Hepatocyte (in vitro differentiated cells): Measurements from ENCODE around the gene ZSCAN10. TPM values are rescaled to one million over a fixed set of nuclear protein-coding genes. Genes with fewer than 3 reads are reported as not detected.

Source experiments
- DNase-seq: peaks from one replicate; pipeline ENCODE4 v3.0.0-alpha.2; 2016; ENCODE audit warnings: low spot score
- H2AFZ ChIP-seq: fragments of 200-600 bp; sonication (generic); 2 replicates; pipeline ENCODE4 v1.6.0; 2016; ENCODE audit warnings: antibody characterized with exemption, mild to moderate bottlenecking
- H3K27ac ChIP-seq: fragments of 200-600 bp; sonication (generic); 2 replicates; pipeline ENCODE4 v1.5.1; 2016; ENCODE audit warnings: mild to moderate bottlenecking
- H3K27me3 ChIP-seq: fragments of 200-600 bp; sonication (generic); 2 replicates; pipeline ENCODE4 v1.6.1; 2016
- H3K36me3 ChIP-seq: fragments of 200-600 bp; sonication (generic); replicated peaks from 2 replicates; pipeline ENCODE4 v1.5.1; 2016; ENCODE audit warnings: low read depth; ENCODE audit not compliant: insufficient read depth
- H3K4me1 ChIP-seq: fragments of 200-600 bp; sonication (generic); 2 replicates; pipeline ENCODE4 v1.5.1; 2016; ENCODE audit warnings: mild to moderate bottlenecking, moderate library complexity; ENCODE audit not compliant: insufficient read depth
- H3K4me2 ChIP-seq: fragments of 200-600 bp; sonication (generic); 2 replicates; pipeline ENCODE4 v1.6.0; 2016
- H3K4me3 ChIP-seq: fragments of 200-600 bp; sonication (generic); 2 replicates; pipeline ENCODE4 v1.5.1; 2016; ENCODE audit warnings: mild to moderate bottlenecking
- H3K79me2 ChIP-seq: fragments of 200-600 bp; sonication (generic); 2 replicates; pipeline ENCODE4 v1.6.0; 2017; ENCODE audit warnings: mild to moderate bottlenecking
- H3K9me2 ChIP-seq: fragments of 200-600 bp; sonication (generic); replicated peaks from 2 replicates; pipeline ENCODE4 v1.6.0; 2017; ENCODE audit warnings: mild to moderate bottlenecking; ENCODE audit not compliant: insufficient read depth
- H3K9me3 ChIP-seq: fragments of 200-600 bp; sonication (generic); 2 replicates; pipeline ENCODE4 v1.5.1; 2016; ENCODE audit warnings: low read depth, mild to moderate bottlenecking
- H4K20me1 ChIP-seq: fragments of 200-600 bp; sonication (generic); 2 replicates; pipeline ENCODE4 v1.6.0; 2016; ENCODE audit warnings: mild to moderate bottlenecking; ENCODE audit not compliant: insufficient read depth, poor library complexity, severe bottlenecking
- EZH2 ChIP-seq: fragments of 200-600 bp; sonication (generic); IDR thresholded peaks from 2 replicates; pipeline ENCODE4 v1.6.1; 2016; ENCODE audit warnings: antibody characterized with exemption, mild to moderate bottlenecking, borderline replicate concordance
- EZH2phosphoT487 ChIP-seq: fragments of 200-600 bp; sonication (generic); IDR thresholded peaks from one replicate; pipeline ENCODE4 v1.6.1; 2018; ENCODE audit warnings: antibody characterized with exemption, mild to moderate bottlenecking, low read depth, moderate library complexity; ENCODE audit not compliant: unreplicated experiment, severe bottlenecking
- whole genome bisulfite sequencing: methylation state at CpG from one replicate; pipeline ENCODE4 v1.1.6; 2016; ENCODE audit warnings: low lambda C conversion rate; ENCODE audit errors: missing lambda C conversion rate; 5-methylcytosine and 5-hydroxymethylcytosine counted together
- polyA plus RNA-seq: library from polyadenylated mRNA; unstranded; fragments of >200 nt; fragmentation: Nextera tagmentation; extraction: Ambion mirVana; gene quantifications from 2 replicates; pipeline ENCODE4 v1.2.1, GENCODE V29; 2016
- total RNA-seq: library from RNA; depleted of rRNA; stranded (reverse); fragments of >200 nt; gene quantifications from 2 replicates; pipeline ENCODE4 v1.2.3, GENCODE V29; 2014
- TF ChIP-seq, protein P1 (sequence below): fragments of 200-600 bp; sonication (generic); IDR thresholded peaks from 2 replicates; pipeline ENCODE4 v1.5.1; 2016; ENCODE audit warnings: antibody characterized with exemption, mild to moderate bottlenecking; ENCODE audit not compliant: poor library complexity

The ZSCAN10 gene
- total and polyA plus RNA-seq, 2 experiments from 2014 or later, result not detected

DNA sequence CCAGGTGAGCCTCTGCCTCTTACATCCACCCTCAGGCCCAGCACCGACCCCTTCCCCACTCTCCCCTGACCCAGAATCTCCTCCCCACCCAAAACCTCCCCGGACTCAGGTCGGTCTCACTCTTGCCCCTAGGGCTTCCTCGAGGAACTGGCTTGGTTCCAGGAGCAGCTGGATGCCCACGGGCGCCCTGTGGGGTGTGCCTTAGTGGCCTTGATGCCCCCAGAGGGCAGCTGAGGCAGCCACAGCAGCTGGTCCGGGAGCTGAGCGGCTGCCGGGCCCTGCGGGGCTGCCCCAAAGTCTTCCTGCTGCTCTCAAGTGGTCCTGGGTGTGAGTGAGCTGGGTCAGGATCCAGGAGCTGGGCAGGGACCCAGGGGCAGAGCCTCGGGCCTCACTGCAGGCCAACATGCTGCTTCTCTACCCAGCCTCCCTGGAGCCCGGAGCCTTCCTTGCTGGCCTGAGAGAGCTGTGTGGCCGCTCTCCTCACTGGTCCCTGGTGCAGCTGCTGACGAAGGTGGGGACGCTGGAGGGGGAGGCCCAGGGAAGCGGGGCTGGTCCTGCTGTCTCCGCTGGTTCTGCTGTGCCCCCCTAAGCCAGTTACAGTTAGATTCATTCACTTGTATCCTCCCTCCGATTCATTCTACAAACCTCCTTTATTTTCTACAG lies 45.4 kb upstream of the ZSCAN10 start:
- H3K4me1 ChIP-seq, result peaks cover 3% of the 10 kb centered on the region
- no peaks in the 10 kb centered on the region for H3K9me2 ChIP-seq
- WGBS, result 90% methylated on average over 16 of the region's 18 CpGs
- H3K27ac ChIP-seq, result no peak overlapping the region
- DNase-seq, result no peak
- H3K4me2 ChIP-seq, result no peak overlapping the region
- H3K4me3 ChIP-seq, result no peak overlapping the region
- no peaks in the 10 kb centered on the region for H3K27me3 ChIP-seq
- no peaks in the 10 kb centered on the region for H3K9me3 ChIP-seq
- H2AFZ ChIP-seq, result no peak overlapping the region
- H3K79me2 ChIP-seq, result no peaks in the 10 kb centered on the region
- H4K20me1 ChIP-seq, result no peaks in the 10 kb centered on the region
- TF ChIP-seq EZH2phosphoT487 (no peak), EZH2 (no peak)
- TF ChIP-seq, protein P1, sequence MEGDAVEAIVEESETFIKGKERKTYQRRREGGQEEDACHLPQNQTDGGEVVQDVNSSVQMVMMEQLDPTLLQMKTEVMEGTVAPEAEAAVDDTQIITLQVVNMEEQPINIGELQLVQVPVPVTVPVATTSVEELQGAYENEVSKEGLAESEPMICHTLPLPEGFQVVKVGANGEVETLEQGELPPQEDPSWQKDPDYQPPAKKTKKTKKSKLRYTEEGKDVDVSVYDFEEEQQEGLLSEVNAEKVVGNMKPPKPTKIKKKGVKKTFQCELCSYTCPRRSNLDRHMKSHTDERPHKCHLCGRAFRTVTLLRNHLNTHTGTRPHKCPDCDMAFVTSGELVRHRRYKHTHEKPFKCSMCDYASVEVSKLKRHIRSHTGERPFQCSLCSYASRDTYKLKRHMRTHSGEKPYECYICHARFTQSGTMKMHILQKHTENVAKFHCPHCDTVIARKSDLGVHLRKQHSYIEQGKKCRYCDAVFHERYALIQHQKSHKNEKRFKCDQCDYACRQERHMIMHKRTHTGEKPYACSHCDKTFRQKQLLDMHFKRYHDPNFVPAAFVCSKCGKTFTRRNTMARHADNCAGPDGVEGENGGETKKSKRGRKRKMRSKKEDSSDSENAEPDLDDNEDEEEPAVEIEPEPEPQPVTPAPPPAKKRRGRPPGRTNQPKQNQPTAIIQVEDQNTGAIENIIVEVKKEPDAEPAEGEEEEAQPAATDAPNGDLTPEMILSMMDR, result no peak
- H3K36me3 ChIP-seq, result no peaks in the 10 kb centered on the region

- no peaks in the 10 kb centered on the region for H3K79me2 ChIP-seq
- H3K36me3 ChIP-seq, result no peaks in the 10 kb centered on the region
- WGBS, result 79% methylated on average over 22 of the region's 23 CpGs
- H2AFZ ChIP-seq, result no peak overlapping the region
- no peaks in the 10 kb centered on the region for H3K9me2 ChIP-seq
- H4K20me1 ChIP-seq, result no peaks in the 10 kb centered on the region
- no peak overlapping the region for H3K27ac ChIP-seq
- peak; percentile 45 for DNase-seq
- no peak overlapping the region for H3K4me2 ChIP-seq
- no peaks in the 10 kb centered on the region for H3K27me3 ChIP-seq
- H3K4me3 ChIP-seq, result no peak overlapping the region
- H3K4me1 ChIP-seq, result no peaks in the 10 kb centered on the region
- H3K9me3 ChIP-seq, result no peaks in the 10 kb centered on the region
- TF ChIP-seq EZH2phosphoT487 (no peak), EZH2 (no peak)
- TF ChIP-seq, protein P1, result no peak
These were observed 44.7 kb upstream of the ZSCAN10 start for GRCh38 chr16:3143598-3144320.

- no peak overlapping the region for H2AFZ ChIP-seq
- H4K20me1 ChIP-seq, result no peaks in the 10 kb centered on the region
- no peaks in the 10 kb centered on the region for H3K27me3 ChIP-seq
- H3K4me2 ChIP-seq, result no peak overlapping the region
- no peak for TF ChIP-seq EZH2phosphoT487
- no peak for TF ChIP-seq EZH2
- TF ChIP-seq, protein P1, result no peak
- H3K36me3 ChIP-seq, result no peaks in the 10 kb centered on the region
- no peaks in the 10 kb centered on the region for H3K79me2 ChIP-seq
- no peaks in the 10 kb centered on the region for H3K9me3 ChIP-seq
- H3K27ac ChIP-seq, result no peak overlapping the region
- no peaks in the 10 kb centered on the region for H3K4me1 ChIP-seq
- H3K9me2 ChIP-seq, result no peaks in the 10 kb centered on the region
- WGBS, result 97% methylated on average over 11 of the region's 11 CpGs
- no peak overlapping the region for H3K4me3 ChIP-seq
- DNase-seq, result no peak
These were observed 44.1 kb upstream of the ZSCAN10 start for GRCh38 chr16:3143189-3143588.
